ENCODE measurements around the gene GTF2E1. TPM values are rescaled to one million over a fixed set of nuclear protein-coding genes. Genes with fewer than 3 reads are reported as not detected.

GTF2E1 gene
- total and polyA plus RNA-seq, 2 donors (not counting 1 experiment from before 2014, with no cell fraction given) = 6.0 to 24.7 TPM

DNA sequence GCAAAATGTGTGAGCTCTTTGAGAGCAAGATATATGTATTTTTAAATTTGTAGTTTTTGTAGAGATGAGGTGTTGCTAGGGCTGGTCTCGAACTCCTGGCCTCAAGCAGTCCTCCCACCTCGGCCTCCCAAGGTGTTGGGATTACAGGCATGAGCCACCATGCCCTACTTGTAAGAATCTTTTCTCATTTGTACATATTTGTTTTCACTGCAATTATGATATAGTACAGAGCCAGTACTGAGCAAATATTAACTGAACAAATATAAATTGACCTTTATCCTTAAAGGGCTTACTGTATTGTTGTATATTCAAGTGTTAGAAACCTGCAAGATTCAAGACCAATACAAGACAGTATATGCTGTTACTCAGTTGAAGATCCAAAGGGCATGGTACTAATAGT is 53.4 kb downstream of the GTF2E1 start:
- Histone ChIP-seq H3K4me2 (replicated peaks; ENCODE audit: low read depth, low read length, poor library complexity, severe bottlenecking) (no peak overlapping the region), H3K4me1 (ENCODE audit: control insufficient read depth in 2 of 2, insufficient read depth in 2 of 2, low read length in 2 of 2) (no peaks in the 10 kb centered on the region), H4K20me1 (ENCODE audit: control insufficient read depth, insufficient read depth, low read length, poor library complexity, severe bottlenecking) (no peaks in the 10 kb centered on the region), H2AFZ (ENCODE audit: insufficient read depth, low read depth, low read length, poor library complexity, severe bottlenecking) (no peak overlapping the region), H3K79me2 (ENCODE audit: control insufficient read depth, insufficient read depth, low read length) (no peaks in the 10 kb centered on the region), H3K4me3 (ENCODE audit: control extremely low read depth in 1 of 5, extremely low read depth in 1 of 5, insufficient read depth in 1 of 5, low read depth in 2 of 5, low read length in 4 of 5) (no peak overlapping the region), H3K9ac (ENCODE audit: low read length) (no peak overlapping the region), H3K27ac (ENCODE audit: low read length in 2 of 2) (no peak overlapping the region), H3K27me3 (replicated peaks in 1 of 4; ENCODE audit: control extremely low read depth in 1 of 4, control insufficient read depth in 3 of 4, insufficient read depth in 4 of 4, low read length in 3 of 4) (no peaks in the 10 kb centered on the region), H3K36me3 (replicated peaks in 1 of 2; ENCODE audit: control extremely low read depth in 1 of 2, control insufficient read depth in 1 of 2, extremely low read depth in 1 of 2, insufficient read depth in 2 of 2, low read length in 1 of 2) (no peaks in the 10 kb centered on the region), H3K9me3 (ENCODE audit: control extremely low read depth in 1 of 3, control insufficient read depth in 2 of 3, insufficient read depth in 1 of 3, low read length in 2 of 3) (no peaks in the 10 kb centered on the region)
- H3K9me3 Mint-ChIP-seq (ENCODE audit: insufficient read depth) = no peaks in the 10 kb centered on the region
- ChIA-PET POLR2A (no interaction called here), CTCF (interaction anchor here (1.0 to 4.8 kb wide), 7 partner anchors 9 to 379 kb away, joined by 3 to 126 read pairs (median 7); no protein-coding TSS in a partner anchor)
- DNase-seq = no peak
- TF ChIP-seq EZH2 (IDR thresholded peaks at IDR 0.05; ENCODE audit: borderline replicate concordance, insufficient read depth, low read depth, low read length, poor library complexity, severe bottlenecking) = no peak
- TF ChIP-seq, protein P1, sequence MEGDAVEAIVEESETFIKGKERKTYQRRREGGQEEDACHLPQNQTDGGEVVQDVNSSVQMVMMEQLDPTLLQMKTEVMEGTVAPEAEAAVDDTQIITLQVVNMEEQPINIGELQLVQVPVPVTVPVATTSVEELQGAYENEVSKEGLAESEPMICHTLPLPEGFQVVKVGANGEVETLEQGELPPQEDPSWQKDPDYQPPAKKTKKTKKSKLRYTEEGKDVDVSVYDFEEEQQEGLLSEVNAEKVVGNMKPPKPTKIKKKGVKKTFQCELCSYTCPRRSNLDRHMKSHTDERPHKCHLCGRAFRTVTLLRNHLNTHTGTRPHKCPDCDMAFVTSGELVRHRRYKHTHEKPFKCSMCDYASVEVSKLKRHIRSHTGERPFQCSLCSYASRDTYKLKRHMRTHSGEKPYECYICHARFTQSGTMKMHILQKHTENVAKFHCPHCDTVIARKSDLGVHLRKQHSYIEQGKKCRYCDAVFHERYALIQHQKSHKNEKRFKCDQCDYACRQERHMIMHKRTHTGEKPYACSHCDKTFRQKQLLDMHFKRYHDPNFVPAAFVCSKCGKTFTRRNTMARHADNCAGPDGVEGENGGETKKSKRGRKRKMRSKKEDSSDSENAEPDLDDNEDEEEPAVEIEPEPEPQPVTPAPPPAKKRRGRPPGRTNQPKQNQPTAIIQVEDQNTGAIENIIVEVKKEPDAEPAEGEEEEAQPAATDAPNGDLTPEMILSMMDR (IDR thresholded peaks at IDR 0.05) = no peak
- no peaks in the 10 kb centered on the region for H3K27me3 Mint-ChIP-seq
- no peak overlapping the region for H3K4me3 Mint-ChIP-seq
- no peaks in the 10 kb centered on the region for H3K4me1 Mint-ChIP-seq
- H3K27ac Mint-ChIP-seq = no peak overlapping the region
- no peak for ATAC-seq (ENCODE audit: low read depth)
- intact Hi-C loops (cut with micrococcal nuclease) = loop anchor here (1.0 to 10.0 kb wide), 2 partner anchors 235 to 551 kb away; no protein-coding TSS in a partner anchor
- no CpG with 5 or more reads among the region's 2 CpGs for WGBS (ENCODE audit: insufficient coverage)

GRCh38 chr3:120796976-120797375 is 54.4 kb downstream of the GTF2E1 start:
- H3K36me3 ChIP-seq (replicated peaks in 1 of 2; ENCODE audit: control extremely low read depth in 1 of 2, control insufficient read depth in 1 of 2, extremely low read depth in 1 of 2, insufficient read depth in 2 of 2, low read length in 1 of 2) = no peaks in the 10 kb centered on the region
- no peak for TF ChIP-seq EZH2 (IDR thresholded peaks at IDR 0.05; ENCODE audit: borderline replicate concordance, insufficient read depth, low read depth, low read length, poor library complexity, severe bottlenecking)
- TF ChIP-seq, protein P1 (IDR thresholded peaks at IDR 0.05) = no peak
- Mint-ChIP-seq H3K27me3 (no peaks in the 10 kb centered on the region), H3K4me1 (no peaks in the 10 kb centered on the region), H3K9me3 (ENCODE audit: insufficient read depth) (no peaks in the 10 kb centered on the region), H3K4me3 (no peak overlapping the region), H3K27ac (no peak overlapping the region)
- H3K4me3 ChIP-seq (ENCODE audit: control extremely low read depth in 1 of 5, extremely low read depth in 1 of 5, insufficient read depth in 1 of 5, low read depth in 2 of 5, low read length in 4 of 5) = no peak overlapping the region
- no peaks in the 10 kb centered on the region for H3K27me3 ChIP-seq (replicated peaks in 1 of 4; ENCODE audit: control extremely low read depth in 1 of 4, control insufficient read depth in 3 of 4, insufficient read depth in 4 of 4, low read length in 3 of 4)
- no peak for ATAC-seq (ENCODE audit: low read depth)
- CTCF ChIA-PET = interaction anchor here (0.5 kb wide), 1 partner anchor 52 kb away, joined by 3 read pairs; no protein-coding TSS in a partner anchor
- H3K4me1 ChIP-seq (ENCODE audit: control insufficient read depth in 2 of 2, insufficient read depth in 2 of 2, low read length in 2 of 2) = no peaks in the 10 kb centered on the region
- DNase-seq = no peak
- intact Hi-C loops (cut with micrococcal nuclease) = loop anchor here (10.0 kb wide), 1 partner anchor 552 kb away; no protein-coding TSS in a partner anchor
- no peaks in the 10 kb centered on the region for H4K20me1 ChIP-seq (ENCODE audit: control insufficient read depth, insufficient read depth, low read length, poor library complexity, severe bottlenecking)
- no peak overlapping the region for H3K27ac ChIP-seq (ENCODE audit: low read length in 2 of 2)
- POLR2A ChIA-PET = no interaction called here
- 84% methylated on average over 4 of the region's 6 CpGs for WGBS (ENCODE audit: insufficient coverage)
- H3K9ac ChIP-seq (ENCODE audit: low read length) = no peak overlapping the region
- no peak overlapping the region for H2AFZ ChIP-seq (ENCODE audit: insufficient read depth, low read depth, low read length, poor library complexity, severe bottlenecking)
- no peaks in the 10 kb centered on the region for H3K9me3 ChIP-seq (ENCODE audit: control extremely low read depth in 1 of 3, control insufficient read depth in 2 of 3, insufficient read depth in 1 of 3, low read length in 2 of 3)
- H3K79me2 ChIP-seq (ENCODE audit: control insufficient read depth, insufficient read depth, low read length) = no peaks in the 10 kb centered on the region
- no peak overlapping the region for H3K4me2 ChIP-seq (replicated peaks; ENCODE audit: low read depth, low read length, poor library complexity, severe bottlenecking)

Measured in B cell (primary cell).